ENCODE results near the gene TFDP1.

- TF ChIP-seq CTCF (IDR thresholded peaks at IDR 0.05; ENCODE audit: low read depth, low read length): no peak
- no peak for TF ChIP-seq MAX (IDR thresholded peaks at IDR 0.05; ENCODE audit: low read depth, low read length)
These were observed 13.5 kb downstream of the TFDP1 start for GRCh38 chr13:113598081-113598410.

Data from NB4 (cell line).